Suppressor macrophage treated with lipopolysaccharide for 1 hour (primary cell): ENCODE measurements around the gene SLC19A1.

ENCODE experiments used
- DNase-seq, 3 donors: peaks; one replicate each; pipeline ENCODE4 v3.0.0-alpha.2; 2020 to 2022

The SLC19A1 gene

GRCh38 chr21:45449658-45450422 lies 92.4 kb downstream of the SLC19A1 start:
- no peak for DNase-seq

GRCh38 chr21:45448810-45449657 lies 93.2 kb downstream of the SLC19A1 start:
- no peak for DNase-seq

DNA sequence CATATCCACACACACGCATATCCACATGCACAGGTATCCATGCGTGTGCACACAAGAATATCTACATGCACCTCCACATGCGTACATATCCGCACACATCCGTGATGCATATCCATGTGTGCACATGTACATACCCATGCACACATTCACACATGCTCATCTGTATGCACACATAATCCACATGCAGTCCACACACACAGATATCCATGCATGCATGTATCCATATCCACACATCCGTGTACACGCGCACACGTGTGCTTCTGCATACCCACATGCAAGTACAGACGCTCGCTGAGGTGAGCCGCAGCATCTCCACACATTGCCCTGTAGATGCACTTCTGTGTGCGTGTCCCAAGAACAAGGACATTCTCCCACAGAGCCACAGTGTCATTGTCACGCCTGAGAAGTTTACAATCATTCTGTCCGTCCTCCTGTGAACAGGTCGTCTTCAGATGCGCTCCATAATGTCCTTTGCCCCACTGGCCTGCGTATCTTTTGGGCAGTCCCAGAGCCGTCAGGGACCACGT lies 93.9 kb downstream of the SLC19A1 start:
- no peak for DNase-seq
